ENCODE data around the gene KIAA0232. TPM values are rescaled to one million over a fixed set of nuclear protein-coding genes. Genes with fewer than 3 reads are reported as not detected.

KIAA0232 gene
- polyA plus RNA-seq, 6 donors from 2014 or later: 5.8 to 14.6 (median 8.3) TPM; not detected in 1

DNA sequence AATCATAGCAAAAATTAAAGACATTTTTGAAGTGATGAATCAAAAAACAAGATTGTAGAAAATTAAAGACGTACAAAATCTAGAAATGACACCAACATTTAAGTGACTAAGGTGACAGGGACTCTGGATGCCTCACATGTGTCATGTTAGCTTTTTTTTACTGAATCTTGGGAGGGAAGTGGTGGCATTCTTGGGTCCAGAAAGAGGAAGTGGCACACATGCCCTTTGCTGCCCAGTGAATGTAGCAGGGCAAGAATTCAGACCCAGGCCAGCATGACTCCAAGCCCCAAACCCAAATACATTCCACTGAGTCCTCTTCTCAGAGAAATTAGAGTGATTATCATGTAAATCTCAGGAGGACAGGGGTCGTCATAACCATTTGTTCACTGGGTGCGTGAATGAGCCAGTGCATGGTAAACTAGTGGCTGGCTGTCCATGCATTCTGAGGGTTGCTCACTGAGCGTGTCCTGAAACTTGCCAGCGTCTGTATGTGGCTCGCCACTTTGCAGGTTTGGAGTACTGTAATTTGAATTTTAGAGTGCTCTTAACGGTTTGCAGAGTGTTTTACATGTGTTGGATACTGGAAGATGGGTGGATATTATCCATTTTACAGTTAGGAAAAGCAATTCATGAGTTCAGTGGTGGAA is 71.7 kb downstream of the KIAA0232 start:
- peaks cover 0 to 12% (median 1%) of the 10 kb centered on the region in 7 donors for H3K9me3 Mint-ChIP-seq

DNA sequence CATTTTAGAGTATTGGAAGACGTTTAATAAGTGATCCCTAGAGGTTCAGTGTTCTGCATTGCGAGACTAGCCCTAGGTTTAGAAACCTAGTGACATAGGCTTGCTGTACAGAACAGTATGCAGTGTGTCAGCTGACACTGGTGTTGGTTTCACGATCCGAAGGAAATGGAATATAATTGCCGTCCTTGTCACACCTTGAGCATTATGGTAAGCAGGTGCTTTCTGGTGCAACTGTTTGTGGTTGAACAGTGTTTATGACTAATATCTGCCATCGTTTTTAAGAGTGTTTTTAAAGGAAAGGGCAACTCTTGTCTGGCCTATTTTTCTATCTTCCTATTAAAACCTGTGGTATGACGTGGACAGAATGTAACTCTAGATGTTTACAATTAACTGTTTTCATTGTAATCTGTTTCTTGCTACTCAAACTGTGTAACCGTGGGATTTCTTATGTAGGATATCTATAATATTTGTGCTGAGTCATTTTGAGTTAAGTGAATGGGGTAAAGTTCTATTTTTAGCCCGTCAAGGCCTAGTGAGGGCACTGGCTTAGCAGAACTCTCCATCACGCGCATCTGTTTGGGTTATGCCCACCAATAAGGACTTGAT is 73.3 kb downstream of the KIAA0232 start:
- H3K9me3 Mint-ChIP-seq: peaks cover 0 to 12% (median 1%) of the 10 kb centered on the region in 7 donors
- peak overlapping the region in 1 of 8 donors; percentile 6 for H3K4me3 Mint-ChIP-seq
- H3K36me3 Mint-ChIP-seq: peaks cover 3 to 16% of the 10 kb centered on the region in 2 donors
- H3K4me1 Mint-ChIP-seq: peaks cover 13 to 16% (median 14%) of the 10 kb centered on the region in 3 donors
- no peaks in the 10 kb centered on the region for H3K27me3 Mint-ChIP-seq
- DNase-seq: no peak
- H3K27ac Mint-ChIP-seq: no peak overlapping the region
- no peak for ATAC-seq (ENCODE audit: low read depth in 2 of 2)

More for the DNA sequence above, 71.7 kb downstream of the KIAA0232 start:
- no peak for ATAC-seq (ENCODE audit: low read depth in 2 of 2)
- H3K4me3 Mint-ChIP-seq: no peak overlapping the region
- peaks cover 13 to 16% (median 14%) of the 10 kb centered on the region in 3 donors for H3K4me1 Mint-ChIP-seq
- no peaks in the 10 kb centered on the region for H3K27me3 Mint-ChIP-seq
- DNase-seq: no peak
- peak overlapping the region in 3 of 6 donors; percentile 8 to 66 (median 40) for H3K27ac Mint-ChIP-seq
- H3K36me3 Mint-ChIP-seq: peaks cover under 1 to 16% of the 10 kb centered on the region in 2 donors

DNA sequence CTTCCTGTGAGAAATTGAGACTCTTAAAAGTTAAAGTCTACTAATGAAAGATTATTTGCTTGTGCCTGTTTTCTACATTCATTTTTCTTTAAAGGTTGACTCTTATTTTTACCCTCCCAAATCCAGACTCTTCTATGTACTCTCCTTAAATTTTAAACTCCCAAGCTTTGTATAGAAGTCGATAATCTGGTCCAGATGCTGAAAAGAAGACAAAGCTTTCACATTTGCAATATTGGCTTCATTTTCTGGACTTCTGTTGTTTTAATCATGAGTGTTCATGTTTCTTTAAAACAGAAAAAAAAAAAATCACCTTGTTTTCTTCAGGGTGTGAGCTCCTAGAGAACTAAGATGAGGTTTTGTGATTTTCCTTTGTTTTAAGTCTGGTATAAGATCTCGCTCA is 73.9 kb downstream of the KIAA0232 start:
- peaks cover 0 to 8% (median 1%) of the 10 kb centered on the region in 7 donors for H3K9me3 Mint-ChIP-seq
- no peak for DNase-seq
- H3K27me3 Mint-ChIP-seq: no peaks in the 10 kb centered on the region
- peaks cover 9 to 17% of the 10 kb centered on the region in 2 donors for H3K36me3 Mint-ChIP-seq
- H3K4me1 Mint-ChIP-seq: peaks cover 13 to 16% (median 14%) of the 10 kb centered on the region in 3 donors
- H3K4me3 Mint-ChIP-seq: peak overlapping the region in 1 of 8 donors; percentile 6
- H3K27ac Mint-ChIP-seq: peak overlapping the region in 3 of 6 donors; percentile 3 to 66 (median 20)
- no peak for ATAC-seq (ENCODE audit: low read depth in 2 of 2)

- Mint-ChIP-seq H3K27ac (peak overlapping the region in 1 of 6 donors; percentile 10), H3K36me3 (peaks cover 17 to 24% of the 10 kb centered on the region in 2 donors), H3K4me3 (no peak overlapping the region), H3K27me3 (no peaks in the 10 kb centered on the region), H3K4me1 (peaks cover 13 to 16% (median 14%) of the 10 kb centered on the region in 3 donors), H3K9me3 (peaks cover 0 to 5% (median 0%) of the 10 kb centered on the region in 7 donors)
- no peak for ATAC-seq (ENCODE audit: low read depth in 2 of 2)
- no peak for DNase-seq
These were observed 74.7 kb downstream of the KIAA0232 start for GRCh38 chr4:6857009-6857882.

DNA sequence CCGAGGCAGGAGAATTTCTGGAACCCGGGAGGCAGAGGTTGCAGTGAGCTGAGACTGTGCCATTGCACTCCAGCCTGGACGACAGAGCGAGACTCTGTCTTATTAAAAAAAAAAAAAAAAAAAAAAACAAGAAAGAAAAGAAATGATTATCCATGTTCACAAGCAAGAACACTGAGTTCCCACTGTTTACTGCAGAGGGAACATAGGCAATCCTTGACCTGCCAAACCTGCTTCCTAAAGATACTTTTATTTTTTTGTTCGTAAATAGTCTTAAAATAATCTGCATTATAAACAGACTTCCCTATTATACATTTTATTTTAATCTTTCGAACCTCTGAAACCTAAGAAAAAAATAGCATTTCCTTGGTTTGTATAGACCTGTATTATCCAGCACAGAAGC is 76.5 kb downstream of the KIAA0232 start:
- Mint-ChIP-seq H3K4me3 (no peak overlapping the region), H3K27me3 (no peaks in the 10 kb centered on the region), H3K9me3 (no peaks in the 10 kb centered on the region), H3K4me1 (peaks cover 3 to 6% (median 4%) of the 10 kb centered on the region in 3 donors), H3K36me3 (peaks cover 31 to 34% of the 10 kb centered on the region in 2 donors), H3K27ac (no peak overlapping the region)
- no peak for ATAC-seq (ENCODE audit: low read depth in 2 of 2)
- no peak for DNase-seq

DNA sequence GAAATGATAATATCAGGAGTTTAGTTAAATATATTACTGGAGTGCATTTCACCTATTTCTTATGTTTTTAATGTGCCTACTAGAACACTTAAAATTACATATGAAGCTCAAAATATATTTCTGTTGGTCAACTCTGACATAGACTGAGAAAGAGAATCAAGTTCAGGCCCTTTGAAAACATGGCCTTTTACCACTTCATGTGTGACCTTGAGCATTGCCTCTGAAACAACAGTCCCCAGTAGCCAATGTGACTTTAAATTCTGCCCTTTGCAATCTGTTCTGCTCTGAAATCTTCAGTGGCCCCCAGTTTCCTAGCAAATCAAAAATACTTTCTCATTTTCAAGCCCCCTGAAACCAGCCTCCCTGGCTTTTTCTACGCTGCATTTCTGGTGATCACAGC is 77.0 kb downstream of the KIAA0232 start:
- Mint-ChIP-seq H3K4me1 (peaks cover 0 to under 1% (median 0%) of the 10 kb centered on the region in 3 donors), H3K4me3 (no peak overlapping the region), H3K36me3 (peaks cover 33 to 34% of the 10 kb centered on the region in 2 donors), H3K27ac (no peak overlapping the region), H3K9me3 (no peaks in the 10 kb centered on the region), H3K27me3 (no peaks in the 10 kb centered on the region)
- DNase-seq (no peak), ATAC-seq (ENCODE audit: low read depth in 2 of 2) (no peak)

GRCh38 chr4:6868386-6868785 is 85.9 kb downstream of the KIAA0232 start:
- H3K36me3 Mint-ChIP-seq: peaks cover 8 to 30% of the 10 kb centered on the region in 2 donors

DNA sequence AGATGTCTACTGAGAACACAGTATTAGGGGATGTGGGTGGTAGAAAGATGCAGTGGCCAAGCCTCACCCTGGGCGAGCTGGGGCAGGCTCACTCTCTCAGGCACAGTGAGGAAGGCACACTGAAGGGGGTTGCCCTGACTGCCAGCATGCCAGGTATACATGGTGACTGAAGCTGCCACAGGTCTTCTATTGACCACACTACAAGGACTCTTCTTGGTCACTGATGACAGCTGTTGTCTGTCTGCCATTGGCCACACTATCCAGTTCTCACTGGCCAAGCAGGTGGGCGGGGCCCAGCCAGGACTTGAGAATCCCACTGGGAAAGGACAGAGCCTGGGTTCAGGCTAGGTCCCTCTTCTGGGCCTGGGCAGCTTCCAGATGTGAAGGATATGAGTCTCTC is 87.4 kb downstream of the KIAA0232 start:
- peaks cover 0 to 25% of the 10 kb centered on the region in 2 donors for H3K36me3 Mint-ChIP-seq
- no peaks in the 10 kb centered on the region for H3K27me3 Mint-ChIP-seq
- H3K27ac Mint-ChIP-seq: no peak overlapping the region

More at GRCh38 chr4:6868386-6868785, 85.9 kb downstream of the KIAA0232 start:
- H3K4me1 Mint-ChIP-seq: peaks cover 0 to 2% (median 0%) of the 10 kb centered on the region in 3 donors
- no peaks in the 10 kb centered on the region for H3K27me3 Mint-ChIP-seq
- no peak overlapping the region for H3K4me3 Mint-ChIP-seq
- ATAC-seq (ENCODE audit: low read depth in 2 of 2): no peak
- H3K27ac Mint-ChIP-seq: peak overlapping the region in 1 of 6 donors; percentile 10
- DNase-seq: no peak
- no peaks in the 10 kb centered on the region for H3K9me3 Mint-ChIP-seq

GRCh38 chr4:6873291-6873690 is 90.8 kb downstream of the KIAA0232 start:
- Mint-ChIP-seq H3K36me3 (peaks cover 10 to 28% of the 10 kb centered on the region in 2 donors), H3K4me3 (no peak overlapping the region), H3K4me1 (peaks cover 16 to 26% (median 21%) of the 10 kb centered on the region in 3 donors)

More for the DNA sequence above, 87.4 kb downstream of the KIAA0232 start:
- DNase-seq (no peak), ATAC-seq (ENCODE audit: low read depth in 2 of 2) (no peak)
- Mint-ChIP-seq H3K4me1 (peaks cover 0 to 12% (median 7%) of the 10 kb centered on the region in 3 donors), H3K4me3 (no peak overlapping the region), H3K9me3 (no peaks in the 10 kb centered on the region)

GRCh38 chr4:6873792-6874461 is 91.4 kb downstream of the KIAA0232 start:
- ATAC-seq (ENCODE audit: low read depth in 2 of 2) (peak; percentile 55 to 56), DNase-seq (peak; percentile 54)
- Mint-ChIP-seq H3K27ac (no peak overlapping the region), H3K4me3 (peak overlapping the region in 2 of 8 donors; percentile 0 to 33), H3K36me3 (peaks cover 12 to 29% of the 10 kb centered on the region in 2 donors), H3K9me3 (no peaks in the 10 kb centered on the region), H3K27me3 (no peaks in the 10 kb centered on the region), H3K4me1 (peaks cover 16 to 26% (median 21%) of the 10 kb centered on the region in 3 donors)

More at GRCh38 chr4:6873291-6873690, 90.8 kb downstream of the KIAA0232 start:
- DNase-seq: no peak
- Mint-ChIP-seq H3K27me3 (no peaks in the 10 kb centered on the region), H3K9me3 (no peaks in the 10 kb centered on the region), H3K27ac (peak overlapping the region in 1 of 6 donors; percentile 91)
- no peak for ATAC-seq (ENCODE audit: low read depth in 2 of 2)

GRCh38 chr4:6874981-6875380 is 92.5 kb downstream of the KIAA0232 start:
- DNase-seq (no peak), ATAC-seq (ENCODE audit: low read depth in 2 of 2) (no peak)
- Mint-ChIP-seq H3K36me3 (peaks cover 15 to 34% of the 10 kb centered on the region in 2 donors), H3K4me3 (no peak overlapping the region), H3K9me3 (no peaks in the 10 kb centered on the region), H3K4me1 (peaks cover 16 to 26% (median 21%) of the 10 kb centered on the region in 3 donors), H3K27me3 (no peaks in the 10 kb centered on the region), H3K27ac (peak overlapping the region in 1 of 6 donors; percentile 49)

DNA sequence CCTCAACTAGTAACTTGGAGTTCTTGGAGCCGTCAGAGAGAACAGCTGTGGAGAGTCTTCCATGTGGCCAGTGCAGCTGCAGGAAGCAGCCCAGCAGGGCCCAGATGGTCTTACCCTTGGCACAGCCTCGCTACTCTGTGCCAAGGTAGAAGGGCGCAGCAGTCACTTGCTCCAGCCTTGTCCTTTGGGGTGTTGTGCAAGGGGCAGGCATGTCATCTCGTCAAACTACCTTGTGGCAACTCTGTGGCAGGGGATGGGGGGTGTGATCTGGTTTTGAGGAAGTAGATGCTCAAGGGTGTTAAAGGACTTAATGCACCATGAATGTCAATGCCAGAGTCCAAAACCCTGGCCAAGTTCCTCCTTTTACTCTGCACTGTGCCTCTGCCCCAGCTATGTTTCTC is 92.9 kb downstream of the KIAA0232 start:
- Mint-ChIP-seq H3K36me3 (peaks cover 16 to 34% of the 10 kb centered on the region in 2 donors), H3K9me3 (no peaks in the 10 kb centered on the region), H3K4me1 (peaks cover 16 to 26% (median 21%) of the 10 kb centered on the region in 3 donors), H3K27me3 (no peaks in the 10 kb centered on the region), H3K4me3 (no peak overlapping the region), H3K27ac (peak overlapping the region in 3 of 6 donors; percentile 11 to 61 (median 41))
- DNase-seq (peak; percentile 64), ATAC-seq (ENCODE audit: low read depth in 2 of 2) (peak; percentile 98 to 99)
